ENCODE data around the gene WDR76.

Gene WDR76

DNA sequence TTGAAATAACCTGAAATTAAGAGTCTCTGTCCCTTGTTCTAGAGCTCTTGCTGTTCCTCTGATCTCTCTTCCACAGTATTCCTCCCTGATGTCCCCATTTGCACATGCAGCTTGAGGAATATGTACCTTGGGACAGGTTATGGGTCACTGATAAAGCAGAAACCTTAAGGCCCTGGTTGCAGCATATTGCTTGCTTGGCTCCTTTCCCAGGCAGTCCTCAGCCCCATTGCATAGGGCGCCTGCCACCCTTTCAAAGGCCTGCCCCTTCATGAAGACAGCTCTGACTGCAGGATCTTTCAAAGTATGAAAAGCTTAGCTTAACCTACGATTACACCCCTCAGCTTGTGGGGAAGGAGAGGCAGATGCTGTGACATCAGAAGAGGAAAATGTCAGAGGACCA lies 51.6 kb downstream of the WDR76 start:
- no peak for DNase-seq (ENCODE audit: low spot score)

DNA sequence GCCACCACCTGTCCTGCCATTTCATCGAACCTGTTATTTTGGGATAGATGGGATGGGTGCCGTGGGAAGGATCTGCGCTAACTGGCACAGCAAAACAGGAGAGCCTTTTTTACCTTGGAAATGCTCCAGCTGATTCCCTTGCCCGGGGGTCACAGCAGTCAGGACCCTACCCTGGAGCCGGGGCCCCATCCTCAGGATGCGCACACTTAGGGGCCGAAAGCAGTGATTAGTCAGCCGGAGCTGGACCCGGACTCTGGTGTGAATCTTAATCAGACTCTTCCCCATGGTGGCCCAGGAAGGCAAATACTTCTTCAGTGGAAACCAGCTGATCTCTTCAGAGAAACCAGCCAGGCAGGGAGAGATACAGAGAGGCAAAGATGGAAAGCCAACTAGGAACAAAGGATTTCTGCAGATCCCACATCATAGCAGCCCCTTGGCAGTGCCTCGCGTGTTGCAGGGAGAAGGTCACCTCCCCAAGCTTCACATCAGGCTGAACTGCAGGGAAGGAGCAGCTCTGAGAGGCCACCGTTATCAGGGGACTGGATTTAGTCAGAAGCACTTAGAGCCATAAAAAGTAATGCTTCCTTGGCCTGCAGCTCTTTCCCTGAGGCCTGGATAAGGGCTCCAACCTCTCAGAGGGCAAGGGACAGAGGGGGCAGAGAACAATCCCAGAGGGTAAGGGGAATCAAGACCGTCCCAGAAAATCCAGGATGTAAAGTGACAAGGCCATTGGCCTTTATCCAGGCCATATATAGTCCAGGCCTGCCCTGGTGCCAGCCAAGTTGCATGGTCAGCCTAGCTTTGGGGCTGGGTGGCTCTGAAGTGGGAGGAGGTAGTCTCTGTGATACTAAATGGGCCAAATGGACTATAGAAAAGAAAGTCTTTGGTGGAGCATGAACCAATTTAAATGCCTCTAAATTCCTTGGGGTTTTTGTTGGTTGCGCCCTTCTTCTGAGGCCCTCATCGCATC lies 52.9 kb downstream of the WDR76 start:
- no peak for DNase-seq (ENCODE audit: low spot score)

DNA sequence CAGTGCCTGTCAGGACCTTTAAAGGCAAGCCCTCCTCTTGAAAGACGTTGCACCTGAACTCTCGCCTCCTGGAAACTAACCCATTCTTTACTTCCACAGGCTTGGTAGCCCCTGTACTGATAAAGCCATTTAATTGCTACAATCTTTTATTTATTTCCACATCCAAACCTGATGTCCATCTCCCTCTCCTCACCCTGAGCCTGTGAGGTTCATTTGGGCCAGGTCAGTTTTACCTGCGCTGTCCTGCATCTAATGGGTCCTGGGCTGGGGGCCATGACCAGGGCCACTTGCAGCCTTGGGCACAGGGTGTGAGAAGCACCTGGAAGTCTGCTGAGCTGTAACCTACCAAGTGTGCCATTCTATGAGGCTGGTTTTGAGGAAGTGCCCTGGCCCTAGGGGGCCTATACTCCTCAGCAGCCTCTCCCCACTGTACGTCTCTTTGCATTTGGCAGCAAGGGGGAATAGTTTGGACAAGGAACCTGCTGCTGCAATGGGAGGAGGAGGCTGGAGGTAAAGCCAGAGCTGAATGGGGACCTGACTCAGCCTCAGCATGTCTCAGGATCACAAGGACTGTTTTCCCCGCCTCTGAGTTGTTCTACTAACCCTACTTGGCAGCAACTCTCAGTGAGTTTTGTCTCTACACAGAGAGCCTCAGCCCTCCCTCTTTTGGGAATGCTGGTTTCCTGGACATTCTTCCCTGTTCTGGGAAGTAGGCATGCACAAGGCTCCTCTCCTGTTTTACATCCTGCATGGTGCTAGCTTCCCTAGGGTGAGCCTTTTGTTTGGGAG lies 53.8 kb downstream of the WDR76 start:
- DNase-seq (ENCODE audit: low spot score) = no peak

DNA sequence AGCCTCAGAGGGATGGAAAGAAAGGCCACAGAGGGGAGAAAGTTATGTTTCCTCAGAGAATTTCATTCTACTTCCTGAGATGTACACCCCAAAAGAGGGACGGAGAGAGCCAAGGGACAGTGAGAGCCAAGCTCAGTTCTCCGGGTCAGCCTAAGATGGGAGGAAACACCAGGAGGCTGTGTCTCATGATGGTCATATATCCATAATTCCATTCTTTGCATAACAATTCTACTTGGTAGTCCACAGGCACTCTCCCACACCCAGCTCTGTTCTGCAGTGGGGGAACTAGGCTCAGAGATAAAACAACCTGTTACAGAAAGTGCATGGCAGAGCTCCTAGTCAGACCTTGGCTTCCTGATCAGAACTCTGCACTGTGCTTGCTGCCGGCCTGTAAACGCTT lies 54.4 kb downstream of the WDR76 start:
- DNase-seq (ENCODE audit: low spot score) = no peak

DNA sequence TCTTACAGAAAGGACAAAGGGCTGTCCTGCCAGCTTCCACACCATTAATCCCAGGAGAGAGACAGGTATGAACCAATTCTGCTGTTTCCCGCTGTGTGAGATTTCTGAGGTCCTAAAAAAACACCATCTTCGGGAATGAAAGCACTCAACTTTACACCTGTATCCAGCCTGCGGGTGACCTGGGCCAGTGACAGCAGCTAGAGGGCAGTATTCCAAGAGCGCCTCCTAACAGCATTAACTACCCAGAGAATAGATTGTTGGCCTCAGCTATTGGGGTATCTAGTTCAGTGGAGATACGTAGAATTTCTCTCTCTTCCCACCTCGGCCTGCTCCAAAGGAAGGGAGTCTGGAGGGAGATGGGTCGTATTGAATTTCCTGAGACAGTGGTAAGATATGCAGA lies 55.1 kb downstream of the WDR76 start:
- DNase-seq (ENCODE audit: low spot score) = no peak

DNA sequence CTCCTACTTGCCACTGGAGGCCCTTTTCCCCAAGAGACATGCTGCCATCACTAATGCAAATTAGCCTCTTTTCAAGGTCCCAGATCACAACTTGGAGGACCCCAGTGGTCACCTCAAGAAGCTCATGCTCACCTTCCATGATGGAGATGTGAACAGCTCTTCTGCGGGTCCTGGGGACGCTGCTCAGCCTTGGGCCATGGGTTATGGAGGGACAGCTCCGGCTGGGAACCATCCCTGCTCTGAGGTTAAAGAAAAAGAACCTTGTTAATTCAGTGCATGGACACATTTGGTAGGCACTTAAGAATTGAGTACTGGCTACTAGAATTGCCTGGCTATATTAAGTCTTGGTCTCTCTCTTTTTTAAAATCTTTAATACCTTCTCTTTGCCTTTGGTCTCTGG lies 56.8 kb downstream of the WDR76 start:
- no peak for DNase-seq (ENCODE audit: low spot score)

DNA sequence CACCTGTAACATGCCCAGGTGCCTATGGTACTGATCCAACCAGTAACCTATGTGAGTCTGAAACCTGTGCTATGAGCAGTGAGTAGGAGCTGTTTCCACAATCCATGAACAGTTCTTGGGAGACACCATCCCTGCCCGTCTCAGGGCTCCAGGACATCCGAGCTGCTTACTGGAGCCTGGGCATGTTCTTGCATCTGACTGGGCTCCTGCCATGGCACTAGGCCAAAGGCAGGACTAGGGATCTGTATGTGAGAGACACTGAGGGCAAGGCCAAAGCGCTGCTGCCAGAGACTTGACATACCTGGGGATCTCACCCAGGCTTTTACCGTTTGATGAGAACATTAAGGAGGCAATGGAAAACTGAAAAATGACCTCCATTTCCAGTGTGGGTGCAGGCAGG lies 59.8 kb downstream of the WDR76 start:
- DNase-seq (ENCODE audit: low spot score) = no peak

DNA sequence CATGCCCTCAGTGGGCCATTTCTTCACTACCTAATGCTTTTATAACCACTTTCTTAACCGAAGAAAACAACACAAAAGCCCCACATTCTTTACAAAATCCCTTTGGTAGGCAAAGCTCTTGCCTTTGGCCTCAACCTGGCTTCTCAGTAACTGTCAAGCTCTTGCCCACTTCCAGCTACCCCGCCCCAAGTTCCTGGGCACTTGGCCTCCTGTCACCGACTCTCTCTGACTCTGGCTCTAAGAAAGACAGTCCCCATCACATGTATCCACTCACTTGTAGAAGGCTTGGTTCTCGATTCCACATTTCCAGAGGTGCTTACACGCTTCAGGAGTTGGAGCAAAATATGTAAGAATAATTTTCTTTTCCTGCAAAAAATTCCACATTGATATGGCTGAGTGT lies 61.1 kb downstream of the WDR76 start:
- DNase-seq (ENCODE audit: low spot score) = no peak

DNA sequence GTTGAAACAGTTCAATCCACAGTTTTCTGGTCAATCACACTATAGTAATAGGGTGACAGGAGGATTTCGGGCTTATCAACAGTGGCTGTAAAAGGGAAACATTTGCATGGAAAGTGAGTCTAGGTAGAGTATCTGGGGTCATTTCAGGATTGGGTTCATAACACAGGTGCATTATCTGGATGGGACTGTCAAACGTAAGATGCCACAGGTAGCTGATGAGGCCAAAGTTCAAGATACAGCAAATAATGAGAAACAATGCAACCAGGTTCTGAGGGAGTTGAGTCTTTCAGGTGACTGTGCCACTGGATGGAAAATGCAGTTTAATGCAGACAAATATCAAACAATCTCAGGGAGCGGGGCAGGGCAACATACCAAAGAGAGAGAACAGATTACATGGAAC lies 62.2 kb downstream of the WDR76 start:
- no peak for DNase-seq (ENCODE audit: low spot score)

DNA sequence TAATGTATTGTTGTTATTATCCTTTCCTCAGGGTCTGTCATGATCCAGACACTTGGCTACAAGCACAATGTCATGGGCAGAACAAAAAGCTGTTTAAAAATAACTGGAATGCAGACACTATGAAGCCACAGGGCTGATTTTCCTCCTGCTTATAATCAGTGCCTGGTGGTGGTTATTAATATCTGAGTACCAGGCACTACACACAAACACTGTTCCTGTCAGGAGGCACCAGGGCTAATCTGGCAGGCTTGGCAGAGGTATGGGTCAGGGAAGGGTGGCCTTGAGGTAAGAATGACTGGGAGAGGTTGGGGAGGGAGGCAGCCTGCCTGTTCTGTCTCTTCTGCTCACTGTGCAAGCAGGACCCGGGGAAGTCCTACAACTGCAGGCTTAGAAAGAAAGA lies 67.2 kb downstream of the WDR76 start:
- no peak for DNase-seq (ENCODE audit: low spot score)

DNA sequence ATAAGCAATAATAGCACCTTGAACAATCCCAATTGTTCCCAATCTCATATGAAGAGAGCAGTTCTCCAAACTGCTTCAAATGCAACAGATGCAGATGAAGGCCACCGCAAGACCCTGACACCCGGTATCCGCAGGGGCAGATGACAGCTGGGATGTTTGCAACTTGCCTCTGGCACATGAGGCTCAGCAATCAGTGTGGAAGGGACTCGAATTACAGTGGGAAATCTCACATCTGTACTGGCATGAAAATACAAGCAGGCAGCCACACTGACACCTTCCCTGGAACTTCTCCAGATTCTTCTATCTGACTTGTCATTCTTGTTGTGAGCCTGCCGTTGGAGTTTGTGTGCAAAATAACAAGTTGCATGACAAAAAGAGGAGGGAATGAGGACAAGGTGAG lies 68.8 kb downstream of the WDR76 start:
- no peak for DNase-seq (ENCODE audit: low spot score)

DNA sequence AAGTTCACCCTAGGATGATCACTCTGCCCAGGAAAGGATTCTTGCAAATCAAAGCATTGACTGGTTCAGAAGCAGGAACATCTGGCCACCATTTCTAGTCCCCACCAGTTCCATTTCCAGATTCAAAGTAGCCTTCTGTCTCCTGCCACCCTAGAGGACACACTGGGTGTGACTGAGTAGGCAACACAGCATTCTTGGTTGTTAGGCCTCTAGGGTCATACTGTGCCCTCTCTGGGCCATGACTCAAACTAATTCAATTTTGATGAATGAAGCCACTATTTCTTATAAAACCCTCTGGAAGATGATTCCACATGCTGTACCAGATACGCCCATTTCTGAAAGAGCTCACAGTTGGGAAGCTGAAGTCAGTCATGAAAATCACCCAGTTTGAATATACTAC lies 69.7 kb downstream of the WDR76 start:
- no peak for DNase-seq (ENCODE audit: low spot score)

DNA sequence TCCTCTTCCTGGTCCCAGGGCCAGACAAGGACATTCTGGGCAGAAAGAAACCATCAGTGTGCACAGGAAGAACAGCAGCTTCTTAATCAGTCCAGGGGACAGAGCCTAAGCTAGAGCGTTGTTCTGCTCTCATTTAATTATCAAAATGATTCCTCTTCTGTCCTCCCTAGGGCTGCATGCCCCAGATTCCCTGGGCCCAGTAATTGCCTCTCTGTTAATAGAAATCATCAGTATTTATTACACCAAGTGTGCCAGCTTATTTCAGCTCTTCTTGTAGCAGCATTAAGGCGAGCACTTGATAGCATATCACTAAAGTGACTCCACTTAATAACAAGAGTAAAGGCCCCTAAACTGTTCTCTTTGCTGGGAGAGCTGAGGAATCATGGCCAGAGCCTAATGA lies 72.1 kb downstream of the WDR76 start:
- no peak for DNase-seq (ENCODE audit: low spot score)

DNA sequence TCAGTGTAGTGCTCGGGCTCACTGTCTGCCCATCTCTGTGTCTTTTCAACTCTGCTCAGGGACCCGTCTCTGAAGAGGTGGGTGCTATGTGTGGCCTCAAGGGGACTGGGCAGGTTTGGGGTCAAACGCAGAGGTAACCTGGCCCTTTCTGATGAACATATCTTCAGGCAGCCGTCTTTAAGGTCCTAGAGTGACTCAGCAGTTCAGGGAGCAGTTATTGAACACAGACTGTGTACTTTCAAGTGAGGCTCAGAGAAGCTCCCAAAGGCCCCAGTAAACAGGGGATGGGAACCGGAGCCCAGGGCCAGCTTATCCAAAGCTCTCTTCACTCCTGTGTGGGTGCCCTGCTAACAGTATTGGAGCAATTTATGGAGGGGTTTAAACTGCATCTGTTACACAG lies 73.1 kb downstream of the WDR76 start:
- peak; percentile 43 for DNase-seq (ENCODE audit: low spot score)

DNA sequence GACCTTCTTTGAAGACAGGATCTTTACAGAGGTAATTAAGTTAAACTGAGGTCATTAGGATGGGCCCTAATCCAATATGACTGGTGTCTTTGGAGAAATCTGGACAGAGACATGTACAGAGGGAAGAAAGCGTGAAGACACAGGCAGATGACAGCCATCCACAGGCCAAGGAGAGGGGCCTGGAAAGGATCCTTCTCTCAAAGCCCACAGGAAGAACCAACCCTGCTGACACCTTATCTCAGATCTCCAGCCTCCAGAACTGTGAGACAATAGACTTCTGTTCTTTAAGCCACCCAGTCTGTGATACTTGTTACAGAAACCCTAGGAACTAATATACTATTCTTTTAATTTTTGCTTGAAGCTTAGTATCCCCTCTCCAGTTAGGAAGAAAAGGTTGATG lies 74.2 kb downstream of the WDR76 start:
- no peak for DNase-seq (ENCODE audit: low spot score)

DNA sequence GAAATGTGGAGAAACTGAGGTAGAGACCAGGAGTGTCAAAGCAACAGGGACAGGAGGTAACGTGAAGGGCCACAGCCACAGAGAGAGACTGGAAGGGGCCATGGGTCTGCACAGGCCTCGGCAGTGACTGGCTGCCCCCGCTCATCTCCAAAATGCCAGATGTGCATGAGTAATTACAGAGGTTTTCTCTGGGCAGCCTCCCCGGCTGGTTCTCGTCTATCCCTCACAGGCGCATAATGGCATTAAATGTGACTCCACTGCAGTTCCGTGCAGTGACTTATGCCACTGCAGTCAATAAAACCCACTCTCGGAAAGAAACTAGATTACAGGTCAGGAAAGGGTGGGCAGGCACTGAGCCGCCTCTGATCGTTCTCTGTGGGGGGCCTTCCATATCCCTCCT lies 74.7 kb downstream of the WDR76 start:
- DNase-seq (ENCODE audit: low spot score) = no peak

DNA sequence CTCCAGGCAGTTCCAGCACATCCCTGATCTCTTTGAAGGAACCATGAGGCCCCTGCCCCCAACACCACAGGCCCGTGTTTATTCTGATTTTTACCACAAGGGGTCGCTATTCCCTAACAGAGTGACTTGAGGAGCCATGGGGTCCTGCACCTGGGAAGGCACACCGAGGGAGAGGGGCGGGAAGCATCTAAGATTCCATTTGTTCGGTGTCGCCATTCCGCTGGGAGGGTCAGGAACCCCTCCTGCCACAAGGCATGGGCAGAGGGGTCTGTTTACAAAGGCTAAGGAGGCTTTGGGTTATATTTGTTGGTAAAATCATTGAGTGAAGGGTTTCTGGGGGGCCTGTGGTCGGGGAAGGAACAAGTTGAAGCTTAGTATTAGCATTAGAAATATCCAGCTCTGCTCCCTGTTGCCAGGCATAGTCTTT lies 77.1 kb downstream of the WDR76 start:
- peak; percentile 67 for DNase-seq (ENCODE audit: low spot score)

DNA sequence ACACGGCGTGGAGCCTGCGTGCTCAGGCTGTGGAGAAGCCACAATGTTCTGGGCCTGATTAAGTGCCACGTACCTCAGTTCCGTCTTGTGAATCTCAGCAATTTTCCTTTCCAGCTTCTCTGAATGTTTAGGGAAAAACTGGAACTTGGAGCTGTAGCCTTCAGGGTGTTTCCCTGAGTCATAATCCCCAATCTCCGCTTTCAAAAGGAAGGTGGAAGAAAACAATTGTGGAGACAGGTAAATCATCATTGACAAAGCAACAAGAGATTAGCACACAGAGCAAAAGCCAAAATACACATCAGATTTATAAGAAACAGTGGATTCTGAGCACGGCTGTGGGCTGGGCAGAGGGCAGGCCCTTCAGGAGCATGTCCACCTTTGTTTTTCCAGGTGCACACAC lies 79.0 kb downstream of the WDR76 start:
- no peak for DNase-seq (ENCODE audit: low spot score)

DNA sequence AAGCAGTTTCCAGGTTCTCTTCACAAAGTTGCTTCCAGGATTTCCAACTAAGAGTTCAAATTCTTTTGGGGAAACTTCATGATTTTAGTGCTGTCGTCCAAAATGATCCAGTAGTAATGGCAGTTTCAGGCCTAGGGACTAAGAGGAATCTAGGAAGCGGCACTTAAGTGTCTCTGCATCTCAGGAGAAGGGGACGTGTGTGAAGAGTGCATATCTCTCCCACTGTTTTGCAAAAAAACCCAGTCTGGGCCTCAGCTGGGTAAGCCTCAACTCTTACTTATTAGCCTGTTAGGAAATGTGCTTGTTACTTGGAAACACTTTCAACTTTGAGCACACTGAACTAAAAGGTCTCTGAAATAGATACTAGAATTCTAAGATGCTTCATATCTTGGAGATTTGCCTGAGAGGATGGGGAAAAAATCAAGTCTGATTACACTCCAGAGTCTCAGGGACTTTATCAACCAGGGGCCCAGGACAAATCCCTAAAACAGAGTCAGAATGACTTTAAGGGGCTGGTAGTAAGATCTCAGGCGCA lies 81.8 kb downstream of the WDR76 start:
- no peak for DNase-seq (ENCODE audit: low spot score)

DNA sequence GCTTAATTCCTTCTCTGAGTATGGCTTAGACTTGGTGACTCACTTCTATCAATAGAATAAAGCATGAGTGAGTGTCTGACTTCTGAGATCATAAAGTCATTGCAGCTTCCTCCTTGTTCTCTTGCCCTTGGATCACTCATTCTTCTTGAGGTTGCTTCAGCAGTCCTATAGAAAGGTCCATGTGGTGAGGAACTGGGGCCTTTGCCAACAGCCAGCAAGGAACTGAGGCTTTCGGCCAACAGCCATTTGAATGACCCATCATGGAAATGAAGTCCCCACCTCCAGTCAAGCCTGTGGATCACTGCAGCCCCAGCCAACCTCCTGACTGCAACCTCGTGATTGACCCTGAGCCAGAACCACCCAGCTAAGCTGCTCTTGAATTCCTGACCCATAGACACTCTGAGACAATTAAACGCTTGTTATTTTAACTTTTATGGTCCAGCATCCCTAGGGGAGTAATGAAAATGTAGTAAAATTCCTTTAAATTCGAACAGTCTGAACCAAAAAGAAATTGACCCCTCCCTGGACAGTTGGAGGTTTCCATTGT lies 84.5 kb downstream of the WDR76 start:
- no peak for DNase-seq (ENCODE audit: low spot score)

DNA sequence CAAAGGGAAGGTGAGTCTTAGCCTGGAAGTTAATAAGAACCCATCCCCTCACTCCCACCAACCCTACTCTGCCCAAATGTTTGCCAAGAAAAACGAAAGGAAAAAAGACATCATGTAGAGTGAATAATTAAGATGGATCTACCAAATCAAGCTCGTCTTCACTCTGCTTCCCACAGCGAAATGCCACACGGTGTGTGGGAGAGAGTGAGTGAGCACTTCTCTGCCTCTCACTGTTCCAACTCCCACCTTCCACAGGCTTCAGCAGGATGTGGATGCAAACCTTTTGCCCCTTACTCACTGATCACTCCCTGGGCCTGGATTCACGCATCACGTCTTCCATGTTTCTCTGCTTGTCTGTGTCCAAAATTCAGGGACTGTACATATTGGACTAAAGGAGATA lies 85.4 kb downstream of the WDR76 start:
- DNase-seq (ENCODE audit: low spot score) = no peak

DNA sequence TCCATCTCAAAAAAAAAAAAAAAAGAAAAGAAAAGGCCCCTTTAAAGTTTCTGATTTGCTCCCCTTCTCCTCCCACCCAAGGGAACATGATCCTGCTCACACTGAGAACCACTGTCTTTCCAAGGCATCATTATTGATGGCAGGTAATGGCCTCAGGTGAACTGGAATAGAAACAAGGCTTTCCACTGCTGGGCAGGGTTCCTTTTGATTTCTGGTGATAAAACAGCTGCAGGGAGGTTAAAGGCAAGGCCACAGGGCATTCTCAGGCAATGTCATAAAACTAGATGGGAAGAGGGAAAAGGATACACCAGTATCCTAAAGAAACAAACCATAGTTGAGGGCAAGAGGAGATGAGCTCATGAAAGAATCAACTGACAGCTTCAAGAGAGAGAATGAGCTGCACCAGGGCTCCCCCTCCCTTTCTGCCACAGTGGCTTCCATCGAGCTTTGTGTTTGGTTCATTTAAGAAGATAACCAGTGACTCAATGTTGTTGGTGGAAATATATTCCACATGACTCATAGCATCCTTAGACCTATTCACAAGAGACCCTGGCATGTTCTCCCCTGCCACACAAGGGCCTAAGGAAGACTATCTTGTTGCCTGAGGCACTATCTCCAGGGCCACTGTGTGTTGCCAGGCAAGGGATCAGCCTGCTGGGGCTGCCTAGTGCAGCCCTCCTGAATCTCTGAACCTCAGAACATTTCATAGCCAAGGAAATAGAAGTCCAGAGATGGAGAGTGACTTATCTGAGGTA lies 86.4 kb downstream of the WDR76 start:
- no peak for DNase-seq (ENCODE audit: low spot score)
